OCI-LY7 (cell line): ENCODE results near the gene ATP11A. TPM values are rescaled to one million over a fixed set of nuclear protein-coding genes. Genes with fewer than 3 reads are reported as not detected.

Experiments used
- BruUV-seq: library from RNA; stranded (reverse); fragments of 400-500 nt; replicated peaks from 2 replicates; lab custom pipeline; 2021; lab: Mats Ljungman, UMichigan
- CTCF ChIA-PET: fragments of 300-600 bp; sonication (Branson Sonifier 250); formaldehyde crosslinking; loops from one replicate; lab custom pipeline; 2022; ENCODE audit warnings: antibody characterized with exemption; ENCODE audit not compliant: unreplicated experiment; lab: Charles Lee
- POLR2A ChIA-PET: fragments of 300-600 bp; sonication (Branson Sonifier 250); formaldehyde crosslinking; loops from one replicate; lab custom pipeline; 2022; ENCODE audit warnings: antibody characterized with exemption; lab: Charles Lee
- DNase-seq: peaks from one replicate; pipeline ENCODE4 v3.0.0-alpha.2; 2015; ENCODE audit warnings: low spot score
- H2AFZ ChIP-seq: fragments of 200-600 bp; sonication (generic), shearing (Covaris generic); 2 replicates; pipeline ENCODE4 v1.6.1; 2014; ENCODE audit warnings: mild to moderate bottlenecking, antibody characterized with exemption, low read length, moderate library complexity
- H3K27ac ChIP-seq: fragments of 200-600 bp; sonication (generic); 2 replicates; pipeline ENCODE4 v1.5.1; 2014; ENCODE audit warnings: mixed run types, low read depth, mild to moderate bottlenecking, moderate library complexity, low read length, inconsistent platforms; ENCODE audit not compliant: poor library complexity, severe bottlenecking
- H3K36me3 ChIP-seq: fragments of 200-600 bp; sonication (generic); 2 replicates; pipeline ENCODE4 v1.6.1; 2014; ENCODE audit warnings: mild to moderate bottlenecking, antibody characterized with exemption, low read length, moderate library complexity, mixed read lengths; ENCODE audit not compliant: insufficient read depth
- H3K4me1 ChIP-seq: fragments of 200-600 bp; sonication (generic); 2 replicates; pipeline ENCODE4 v1.5.1; 2014; ENCODE audit warnings: mild to moderate bottlenecking, low read length; ENCODE audit not compliant: insufficient read depth, poor library complexity, severe bottlenecking
- H3K4me2 ChIP-seq: fragments of 200-600 bp; sonication (generic); 2 replicates; pipeline ENCODE4 v1.6.1; 2014; ENCODE audit warnings: mild to moderate bottlenecking, low read length
- H3K4me3 ChIP-seq: fragments of 200-600 bp; sonication (generic); 2 replicates; pipeline ENCODE4 v1.5.1; 2014; ENCODE audit warnings: mild to moderate bottlenecking, low read depth, low read length; ENCODE audit not compliant: poor library complexity, severe bottlenecking
- H3K79me2 ChIP-seq: fragments of 200-600 bp; sonication (generic); 2 replicates; pipeline ENCODE4 v1.6.1; 2016; ENCODE audit warnings: low read depth, mild to moderate bottlenecking, low read length, moderate library complexity, mixed read lengths; ENCODE audit not compliant: insufficient read depth
- H3K9me2 ChIP-seq: fragments of 200-600 bp; sonication (generic); 2 replicates; pipeline ENCODE4 v1.6.1; 2016; ENCODE audit warnings: mild to moderate bottlenecking, low read length, mixed read lengths; ENCODE audit not compliant: insufficient read depth
- H3K9me3 ChIP-seq: fragments of 200-600 bp; sonication (generic); 2 replicates; pipeline ENCODE4 v1.6.1; 2014; ENCODE audit warnings: mild to moderate bottlenecking, mixed run types, low read length, mixed read lengths
- H4K20me1 ChIP-seq: fragments of 200-600 bp; sonication (generic); 2 replicates; pipeline ENCODE4 v1.6.1; 2014; ENCODE audit warnings: mild to moderate bottlenecking, antibody characterized with exemption, low read length, moderate library complexity, mixed read lengths; ENCODE audit not compliant: insufficient read depth
- CTCF ChIP-seq: fragments of 200-600 bp; sonication (generic); conservative IDR thresholded peaks from 2 replicates; pipeline ENCODE4 v1.5.1; 2014; ENCODE audit warnings: mild to moderate bottlenecking, antibody characterized with exemption, low read length, moderate library complexity, mixed read lengths
- EZH2phosphoT487 ChIP-seq: fragments of 200-600 bp; sonication (generic); IDR thresholded peaks from 2 replicates; pipeline ENCODE4 v1.6.1; 2018; ENCODE audit warnings: low read depth, borderline replicate concordance, mild to moderate bottlenecking, mixed run types, antibody characterized with exemption, low read length, moderate library complexity, mixed read lengths
- intact Hi-C: fragments of 100-400 bp; cut with micrococcal nuclease; formaldehyde crosslinking; loops from one replicate; pipeline ENCODE4 v1.10.0; 2022; ENCODE audit not compliant: unreplicated experiment
- total RNA-seq, 2 experiments: library from RNA; depleted of rRNA in 1 of 2; stranded (reverse); fragments of >200 nt in 1 of 2; shearing (Covaris generic) in 1 of 2; gene quantifications; 2 replicates each; pipeline ENCODE4 v1.2.3, GENCODE V29; 2014 to 2022

Gene ATP11A
- total RNA-seq, 2 experiments from 2014 or later = 8.8 to 23.1 TPM

DNA sequence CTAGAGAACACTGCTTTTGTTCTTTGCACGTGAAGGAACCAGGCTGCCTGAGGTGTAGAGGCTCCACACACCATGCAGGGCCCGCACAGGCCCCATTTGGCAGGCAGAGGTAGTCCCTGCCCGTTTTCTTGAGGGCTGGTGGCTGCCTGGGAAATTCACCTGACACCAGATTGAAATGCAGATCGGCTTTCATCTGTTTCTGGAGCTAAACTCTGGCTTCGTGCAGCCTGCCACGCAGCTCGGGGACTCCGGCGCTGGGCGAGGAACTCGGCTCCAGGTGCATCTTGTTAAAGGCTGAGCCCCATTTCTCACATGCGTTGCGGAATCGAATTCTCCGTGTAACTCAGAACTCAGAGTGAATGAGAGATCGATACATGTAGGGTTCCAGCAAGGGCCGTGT is 37.7 kb downstream of the ATP11A start:
- no peaks in the 10 kb centered on the region; the same call in 1 of the 2 replicates for H4K20me1 ChIP-seq
- CTCF ChIA-PET = no interaction called here
- H3K27ac ChIP-seq = no peak overlapping the region
- no peak overlapping the region for H3K4me3 ChIP-seq
- no peak overlapping the region for H3K4me2 ChIP-seq
- H2AFZ ChIP-seq = no peak overlapping the region
- no peak for TF ChIP-seq CTCF
- TF ChIP-seq EZH2phosphoT487 = no peak
- no peaks in the 10 kb centered on the region for H3K36me3 ChIP-seq
- H3K4me1 ChIP-seq = no peaks in the 10 kb centered on the region
- no peaks in the 10 kb centered on the region for H3K79me2 ChIP-seq
- no TSS peak for BruUV-seq
- no peak for DNase-seq
- H3K9me2 ChIP-seq = no peaks in the 10 kb centered on the region
- H3K9me3 ChIP-seq = no peaks in the 10 kb centered on the region
- POLR2A ChIA-PET = no interaction called here
- intact Hi-C loops = no loop called here

GRCh38 chr13:112728375-112729126 is 38.7 kb downstream of the ATP11A start:
- BruUV-seq = no TSS peak
- ChIA-PET CTCF (no interaction called here), POLR2A (interaction anchor here (0.6 kb wide), 1 partner anchor 394 kb away, joined by 3 read pairs; no protein-coding TSS in a partner anchor)
- Histone ChIP-seq H3K9me3 (no peaks in the 10 kb centered on the region), H3K27ac (no peak overlapping the region), H2AFZ (no peak overlapping the region), H3K4me1 (no peaks in the 10 kb centered on the region), H3K36me3 (no peaks in the 10 kb centered on the region), H3K4me2 (no peak overlapping the region), H4K20me1 (no peaks in the 10 kb centered on the region; the same call in 1 of the 2 replicates), H3K9me2 (no peaks in the 10 kb centered on the region), H3K4me3 (no peak overlapping the region), H3K79me2 (no peaks in the 10 kb centered on the region)
- no peak for DNase-seq
- intact Hi-C loops = no loop called here
- TF ChIP-seq EZH2phosphoT487 = no peak
- TF ChIP-seq CTCF = no peak

DNA sequence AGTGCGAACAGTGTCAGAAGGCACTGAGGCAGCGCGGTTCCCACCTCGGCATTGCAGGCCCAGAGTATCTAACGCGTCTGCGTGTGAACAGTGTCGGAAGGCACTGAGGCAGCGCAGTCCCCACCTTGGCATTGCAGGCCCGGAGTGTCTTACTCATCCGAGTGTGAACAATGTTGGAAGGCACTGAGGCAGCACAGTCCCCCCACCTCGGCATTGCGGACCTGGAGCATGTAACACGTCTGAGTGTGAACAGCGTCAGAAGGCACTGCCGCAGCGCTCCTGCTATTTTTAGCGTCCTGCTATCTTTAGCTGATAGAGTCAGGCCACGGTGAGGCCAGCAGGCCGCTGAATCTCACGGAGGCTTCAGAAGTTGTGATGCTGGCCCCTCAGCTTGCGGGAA is 39.6 kb downstream of the ATP11A start:
- Histone ChIP-seq H3K79me2 (no peaks in the 10 kb centered on the region), H3K36me3 (no peaks in the 10 kb centered on the region), H2AFZ (no peak overlapping the region), H4K20me1 (no peaks in the 10 kb centered on the region; the same call in 1 of the 2 replicates), H3K4me3 (no peak overlapping the region), H3K4me1 (no peaks in the 10 kb centered on the region), H3K27ac (no peak overlapping the region), H3K4me2 (no peak overlapping the region), H3K9me2 (no peaks in the 10 kb centered on the region), H3K9me3 (no peaks in the 10 kb centered on the region)
- BruUV-seq = no TSS peak
- POLR2A ChIA-PET = no interaction called here
- TF ChIP-seq CTCF (no peak), EZH2phosphoT487 (no peak)
- CTCF ChIA-PET = no interaction called here
- DNase-seq = no peak
- intact Hi-C loops = no loop called here
